Neural progenitor cell (in vitro differentiated cells): ENCODE measurements around the gene ZIC1. TPM values are rescaled to one million over a fixed set of nuclear protein-coding genes. Genes with fewer than 3 reads are reported as not detected.

ENCODE experiments used
- DNase-seq: peaks from one replicate; pipeline ENCODE4 v3.0.0-alpha.2; 2016; ENCODE audit warnings: low spot score
- H2AFZ ChIP-seq: fragments of 200-600 bp; sonication (generic); replicated peaks from 2 replicates; pipeline ENCODE4 v1.6.1; 2016; ENCODE audit warnings: antibody characterized with exemption
- H3F3A ChIP-seq: fragments of 200-600 bp; sonication (generic); 2 replicates; pipeline ENCODE4 v1.6.1; 2016; ENCODE audit warnings: antibody characterized with exemption, low read depth
- H3K27ac ChIP-seq: fragments of 200-600 bp; sonication (generic); 2 replicates; pipeline ENCODE4 v1.5.1; 2016; ENCODE audit warnings: mild to moderate bottlenecking
- H3K27me3 ChIP-seq: fragments of 200-600 bp; sonication (generic); 2 replicates; pipeline ENCODE4 v1.6.1; 2016; ENCODE audit warnings: mild to moderate bottlenecking, moderate library complexity
- H3K36me3 ChIP-seq: fragments of 200-600 bp; sonication (generic); 2 replicates; pipeline ENCODE4 v1.5.1; 2016
- H3K4me1 ChIP-seq: fragments of 200-600 bp; sonication (generic); 2 replicates; pipeline ENCODE4 v1.6.1; 2016; ENCODE audit warnings: mixed run types
- H3K4me2 ChIP-seq: fragments of 200-600 bp; sonication (generic); 2 replicates; pipeline ENCODE4 v1.6.1; 2016
- H3K4me3 ChIP-seq: fragments of 200-600 bp; sonication (generic); 2 replicates; pipeline ENCODE4 v1.5.1; 2016
- H3K79me2 ChIP-seq: fragments of 200-600 bp; sonication (generic); 2 replicates; pipeline ENCODE4 v1.6.1; 2016; ENCODE audit warnings: low read depth
- H3K9ac ChIP-seq: fragments of 200-600 bp; sonication (generic); 2 replicates; pipeline ENCODE4 v1.6.1; 2016
- H3K9me3 ChIP-seq: fragments of 200-600 bp; sonication (generic); 2 replicates; pipeline ENCODE4 v1.5.1; 2016; ENCODE audit warnings: low read depth
- H4K20me1 ChIP-seq: fragments of 200-600 bp; sonication (generic); 2 replicates; pipeline ENCODE4 v1.6.1; 2016; ENCODE audit warnings: low read depth
- H3K27ac Mint-ChIP-seq: 3 replicates; pipeline ENCODE4 v1.8.0; 2021; ENCODE audit warnings: mixed read lengths
- H3K27me3 Mint-ChIP-seq: 2 replicates; pipeline ENCODE4 v1.8.0; 2022; ENCODE audit warnings: low read depth, mild to moderate bottlenecking, inconsistent platforms, moderate library complexity, mixed read lengths; ENCODE audit not compliant: insufficient read depth
- H3K36me3 Mint-ChIP-seq: 3 replicates; pipeline ENCODE4 v1.8.0; 2021; ENCODE audit warnings: mixed read lengths
- H3K4me1 Mint-ChIP-seq: 3 replicates; pipeline ENCODE4 v1.8.0; 2021; ENCODE audit warnings: mixed read lengths
- H3K4me3 Mint-ChIP-seq: 3 replicates; pipeline ENCODE4 v1.8.0; 2021; ENCODE audit warnings: mild to moderate bottlenecking, moderate library complexity, mixed read lengths
- H3K9me3 Mint-ChIP-seq: 3 replicates; pipeline ENCODE4 v1.8.0; 2020; ENCODE audit warnings: mixed read lengths
- CTCF ChIP-seq: fragments of 200-600 bp; sonication (generic); IDR thresholded peaks from 2 replicates; pipeline ENCODE4 v1.5.1; 2017; ENCODE audit warnings: antibody characterized with exemption, mild to moderate bottlenecking
- EZH2 ChIP-seq: fragments of 200-600 bp; sonication (generic); IDR thresholded peaks from 2 replicates; pipeline ENCODE4 v1.6.1; 2017; ENCODE audit warnings: antibody characterized with exemption, mild to moderate bottlenecking, moderate library complexity
- EZH2phosphoT487 ChIP-seq: fragments of 200-600 bp; sonication (generic); IDR thresholded peaks from 2 replicates; pipeline ENCODE4 v1.6.1; 2017; ENCODE audit warnings: antibody characterized with exemption
- total RNA-seq: library from RNA; depleted of rRNA; stranded (reverse); fragments of >200 nt; gene quantifications from 2 replicates; pipeline ENCODE4 v1.2.3, GENCODE V29; 2015; ENCODE audit warnings: low replicate concordance

The ZIC1 gene
- total RNA-seq, 1 donor from 2014 or later, result 0.56 TPM

GRCh38 chr3:147402159-147402558, 7.0 kb upstream of the ZIC1 start:
- Histone ChIP-seq H3K4me1 (peaks cover 24% of the 10 kb centered on the region), H3K36me3 (no peaks in the 10 kb centered on the region), H3K27me3 (peaks cover 100% of the 10 kb centered on the region), H3K9ac (no peak overlapping the region), H3F3A (peaks cover 38% of the 10 kb centered on the region), H2AFZ (no peak overlapping the region), H4K20me1 (peaks cover 51% of the 10 kb centered on the region), H3K4me2 (no peak overlapping the region), H3K4me3 (no peak overlapping the region), H3K79me2 (no peaks in the 10 kb centered on the region), H3K9me3 (no peaks in the 10 kb centered on the region), H3K27ac (no peak overlapping the region)
- TF ChIP-seq CTCF, result no peak
- no peak for TF ChIP-seq EZH2phosphoT487
- no peak for TF ChIP-seq EZH2
- H3K27me3 Mint-ChIP-seq, result peaks cover 27% of the 10 kb centered on the region
- DNase-seq, result no peak
- peaks cover 7% of the 10 kb centered on the region for H3K9me3 Mint-ChIP-seq
- H3K4me3 Mint-ChIP-seq, result peak overlapping the region; percentile 99
- H3K36me3 Mint-ChIP-seq, result peaks cover 45% of the 10 kb centered on the region
- peak overlapping the region; percentile 3 for H3K27ac Mint-ChIP-seq
- H3K4me1 Mint-ChIP-seq, result peaks cover 93% of the 10 kb centered on the region

GRCh38 chr3:147403511-147403910, 5.7 kb upstream of the ZIC1 start:
- H3K27me3 ChIP-seq, result peaks cover 100% of the 10 kb centered on the region

GRCh38 chr3:147404000-147404799, 5.0 kb upstream of the ZIC1 start:
- peaks cover 20% of the 10 kb centered on the region for H3K4me1 ChIP-seq
- no peaks in the 10 kb centered on the region for H3K79me2 ChIP-seq
- peak overlapping the region; percentile 63 for H3K4me2 ChIP-seq
- Mint-ChIP-seq H3K27ac (peak overlapping the region; percentile 87), H3K9me3 (peaks cover under 1% of the 10 kb centered on the region), H3K27me3 (peaks cover 28% of the 10 kb centered on the region), H3K36me3 (peaks cover 35% of the 10 kb centered on the region), H3K4me1 (peaks cover 85% of the 10 kb centered on the region), H3K4me3 (peak overlapping the region; percentile 99)
- H3K9ac ChIP-seq, result no peak overlapping the region
- H3K27ac ChIP-seq, result no peak overlapping the region
- no peak for DNase-seq
- H3K27me3 ChIP-seq, result peaks cover 100% of the 10 kb centered on the region
- peaks cover 37% of the 10 kb centered on the region for H3F3A ChIP-seq
- no peak for TF ChIP-seq CTCF
- no peak for TF ChIP-seq EZH2
- TF ChIP-seq EZH2phosphoT487, result no peak
- H3K36me3 ChIP-seq, result no peaks in the 10 kb centered on the region
- H2AFZ ChIP-seq, result no peak overlapping the region
- peaks cover 63% of the 10 kb centered on the region for H4K20me1 ChIP-seq
- no peaks in the 10 kb centered on the region for H3K9me3 ChIP-seq
- no peak overlapping the region for H3K4me3 ChIP-seq

More at GRCh38 chr3:147403511-147403910, 5.7 kb upstream of the ZIC1 start:
- Histone ChIP-seq H3K4me3 (no peak overlapping the region), H3K9me3 (no peaks in the 10 kb centered on the region), H4K20me1 (peaks cover 59% of the 10 kb centered on the region), H2AFZ (no peak overlapping the region), H3K36me3 (no peaks in the 10 kb centered on the region), H3K79me2 (no peaks in the 10 kb centered on the region), H3K4me1 (peaks cover 22% of the 10 kb centered on the region), H3K27ac (no peak overlapping the region), H3F3A (peaks cover 38% of the 10 kb centered on the region), H3K9ac (no peak overlapping the region), H3K4me2 (no peak overlapping the region)
- TF ChIP-seq CTCF (no peak), EZH2 (no peak), EZH2phosphoT487 (no peak)
- Mint-ChIP-seq H3K4me3 (peak overlapping the region; percentile 99), H3K27ac (peak overlapping the region; percentile 84), H3K27me3 (peaks cover 27% of the 10 kb centered on the region), H3K36me3 (peaks cover 38% of the 10 kb centered on the region), H3K4me1 (peaks cover 91% of the 10 kb centered on the region), H3K9me3 (peaks cover 3% of the 10 kb centered on the region)
- DNase-seq, result no peak
